ENCODE measurements around the gene TFAP2E. TPM values are rescaled to one million over a fixed set of nuclear protein-coding genes. Genes with fewer than 3 reads are reported as not detected.

TFAP2E gene
- total RNA-seq, 1 experiment from 2014 or later: 0.26 TPM

GRCh38 chr1:35557118-35557610 lies 15.9 kb upstream of the TFAP2E start, which contains the start of gene KIAA0319L:
Gene KIAA0319L (minus strand): TSS chr1:35557403. CDS start chr1:35554491, 2,912 bp downstream.
- ATAC-seq (peak; percentile 76), DNase-seq (peak; percentile 74)
- H3K9me2 ChIP-seq (replicated peaks; ENCODE audit: low read length): no peaks in the 10 kb centered on the region
- peak within 1 kb of the TSS; percentile 91 for H3K27ac ChIP-seq (ENCODE audit: low read length)
- H3K4me1 ChIP-seq (ENCODE audit: insufficient read depth, low read length): peaks cover 33% of the 10 kb centered on the region
- peaks cover 15% of the 10 kb centered on the region for H3K36me3 ChIP-seq (ENCODE audit: low read depth, low read length)
- BruUV-seq (replicated peaks): no TSS peak
- TF ChIP-seq EZH2 (IDR thresholded peaks at IDR 0.05; ENCODE audit: low read length, unreplicated experiment) (no peak), EZH2phosphoT487 (IDR thresholded peaks at IDR 0.05; ENCODE audit: borderline replicate concordance, low read length) (no peak), CTCF (conservative IDR thresholded peaks at IDR 0.05; ENCODE audit: low read depth, low read length) (no peak)
- no peaks in the 10 kb centered on the region for H3K9me3 ChIP-seq (ENCODE audit: low read length)
- H3K79me2 ChIP-seq (ENCODE audit: low read length): peaks cover 51% of the 10 kb centered on the region
- peaks cover 10% of the 10 kb centered on the region for H3F3A ChIP-seq (ENCODE audit: low read length, unreplicated experiment)
- H3K4me3 ChIP-seq (ENCODE audit: low read length): peak within 1 kb of the TSS; percentile 78
- H3K9ac ChIP-seq (ENCODE audit: low read length): peak within 1 kb of the TSS; percentile 95
- ChIA-PET CTCF (interaction anchor here (0.5 to 2.6 kb wide), 3 partner anchors 106 to 747 kb away, joined by 4 to 10 read pairs (median 7); no protein-coding TSS in a partner anchor), POLR2A (ENCODE audit: unreplicated experiment) (interaction anchor here (0.6 kb wide), 1 partner anchor 72 kb away, joined by 5 read pairs; no protein-coding TSS in a partner anchor)
- peak within 1 kb of the TSS; percentile 96 for H3K4me2 ChIP-seq (ENCODE audit: low read length)
- no peaks in the 10 kb centered on the region for H4K20me1 ChIP-seq (ENCODE audit: low read length)
- intact Hi-C loops (cut with micrococcal nuclease): loop anchor here (1.0 to 2.0 kb wide), 2 partner anchors 104 to 364 kb away; partner anchors contain the start of gene SFPQ
- no peaks in the 10 kb centered on the region for H3K27me3 ChIP-seq (ENCODE audit: low read length)
- H2AFZ ChIP-seq (ENCODE audit: low read length): peak within 1 kb of the TSS; percentile 83

- ATAC-seq (peak; percentile 75), DNase-seq (peak; percentile 94)
- ChIA-PET CTCF (interaction anchor here (0.6 to 2.6 kb wide), 2 partner anchors 82 to 106 kb away, joined by 3 to 10 read pairs; no protein-coding TSS in a partner anchor), POLR2A (ENCODE audit: unreplicated experiment) (no interaction called here)
- peaks cover 33% of the 10 kb centered on the region for H3K4me1 ChIP-seq (ENCODE audit: insufficient read depth, low read length)
- H3K36me3 ChIP-seq (ENCODE audit: low read depth, low read length): peaks cover 13% of the 10 kb centered on the region; the same call in 1 of the 2 replicates
- H3K27me3 ChIP-seq (ENCODE audit: low read length): no peaks in the 10 kb centered on the region
- H3K4me3 ChIP-seq (ENCODE audit: low read length): peak within 1 kb of the TSS; percentile 78
- peaks cover 51% of the 10 kb centered on the region for H3K79me2 ChIP-seq (ENCODE audit: low read length)
- TF ChIP-seq EZH2phosphoT487 (IDR thresholded peaks at IDR 0.05; ENCODE audit: borderline replicate concordance, low read length) (no peak), CTCF (conservative IDR thresholded peaks at IDR 0.05; ENCODE audit: low read depth, low read length) (no peak), EZH2 (IDR thresholded peaks at IDR 0.05; ENCODE audit: low read length, unreplicated experiment) (no peak)
- intact Hi-C loops (cut with micrococcal nuclease): loop anchor here (1.0 to 2.0 kb wide), 2 partner anchors 105 to 364 kb away; partner anchors contain the start of gene SFPQ
- H3K9me3 ChIP-seq (ENCODE audit: low read length): no peaks in the 10 kb centered on the region
- H4K20me1 ChIP-seq (ENCODE audit: low read length): no peaks in the 10 kb centered on the region
- H2AFZ ChIP-seq (ENCODE audit: low read length): peak within 1 kb of the TSS; percentile 83
- H3K9ac ChIP-seq (ENCODE audit: low read length): peak within 1 kb of the TSS; percentile 95
- BruUV-seq (replicated peaks): TSS peak; percentile 76
- no peaks in the 10 kb centered on the region for H3K9me2 ChIP-seq (replicated peaks; ENCODE audit: low read length)
- peak within 1 kb of the TSS; percentile 91 for H3K27ac ChIP-seq (ENCODE audit: low read length)
- peaks cover 10% of the 10 kb centered on the region for H3F3A ChIP-seq (ENCODE audit: low read length, unreplicated experiment)
- H3K4me2 ChIP-seq (ENCODE audit: low read length): peak within 1 kb of the TSS; percentile 96
These were observed 15.3 kb upstream of the TFAP2E start, which contains the start of gene NCDN for GRCh38 chr1:35557611-35558373. Gene NCDN (plus strand): TSS chr1:35557799. CDS start chr1:35558191, 392 bp downstream.

Measured in PC-3 (cell line).